ENCODE data around the gene TRPM1. TPM values are rescaled to one million over a fixed set of nuclear protein-coding genes. Genes with fewer than 3 reads are reported as not detected.

TRPM1 gene
- total RNA-seq, 4 donors from 2014 or later = not detected

- Histone ChIP-seq H3K27me3 (no peaks in the 10 kb centered on the region), H3K9me3 (no peaks in the 10 kb centered on the region), H3K4me3 (peak overlapping the region; percentile 80 to 99 (median 87)), H3K36me3 (peaks cover 0 to 8% (median 3%) of the 10 kb centered on the region in 4 donors), H3K27ac (replicated peaks in 1 of 4) (peak overlapping the region; percentile 91 to 96 (median 93)), H3K4me1 (peaks cover 21 to 43% (median 40%) of the 10 kb centered on the region in 4 donors)
- intact Hi-C loops (cut with DNase I) = loop anchor here (10.0 kb wide), 1 partner anchor 502 kb away; no protein-coding TSS in a partner anchor
- TF ChIP-seq CTCF (IDR thresholded peaks at IDR 0.05) = no peak
- DNase-seq (ENCODE audit: extremely low spot score) = no peak
- WGBS = 81% methylated on average over 7 of the region's 7 CpGs
These were observed 109.2 kb downstream of the TRPM1 start for GRCh38 chr15:30992249-30992864.

DNA sequence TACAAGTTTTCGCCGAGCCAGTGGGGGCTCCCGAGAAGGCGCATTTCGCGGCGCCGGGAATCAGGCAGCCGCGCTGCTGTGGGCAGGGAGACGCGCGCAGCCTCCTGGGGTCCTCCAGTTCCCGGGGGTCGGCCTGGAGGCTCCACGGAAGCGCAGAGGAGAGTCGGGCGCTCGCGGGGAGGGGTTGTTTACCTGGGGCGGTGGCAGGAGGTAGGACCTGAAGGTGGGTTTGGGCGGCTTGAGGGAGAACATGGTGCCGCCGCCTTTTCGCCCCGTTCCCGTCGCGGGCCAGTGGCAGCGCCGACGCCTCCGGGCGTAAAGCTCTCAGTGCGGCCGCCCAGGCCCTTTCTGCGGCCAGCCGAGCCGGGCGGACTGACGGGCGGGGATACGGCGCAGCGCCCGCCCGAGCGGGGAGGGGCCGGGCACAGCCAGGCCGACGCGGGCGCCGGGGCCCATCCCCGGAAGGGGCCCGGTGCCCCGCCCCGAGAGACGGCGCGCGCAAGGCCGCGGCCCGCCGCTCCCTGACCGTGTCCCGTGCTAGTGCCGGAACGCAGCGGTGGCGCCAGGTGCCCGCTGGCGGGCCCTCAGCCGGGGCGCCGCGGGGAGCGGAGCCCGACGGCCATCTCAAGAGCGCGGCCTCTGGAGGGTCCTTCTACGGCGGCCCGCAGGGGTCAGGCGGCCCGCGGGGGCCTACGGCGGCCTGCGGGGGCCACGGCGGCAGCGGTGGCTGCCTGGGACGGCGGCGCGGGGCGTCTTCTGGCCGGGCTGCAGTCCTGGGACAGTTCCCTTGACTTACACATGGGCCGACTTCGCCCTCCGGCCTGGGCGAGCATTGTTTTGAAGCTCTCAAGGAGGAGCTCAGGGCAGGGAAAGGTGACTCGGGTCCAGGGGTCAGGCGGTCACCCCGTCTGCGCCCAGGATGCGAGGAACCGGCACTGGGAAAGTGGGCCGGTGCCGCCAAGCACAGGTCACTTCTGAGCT is 110.0 kb downstream of the TRPM1 start, which contains the start of gene MTMR10:
Gene MTMR10 (minus strand): TSS at position 374 of the 981 bp plus-strand sequence. CDS start 122 bp downstream, at position 252.
- DNase-seq (ENCODE audit: extremely low spot score) = no peak
- Histone ChIP-seq H3K27ac (replicated peaks in 1 of 4) (peak within 1 kb of the TSS; percentile 91 to 96 (median 93)), H3K9me3 (no peaks in the 10 kb centered on the region), H3K4me3 (peak within 1 kb of the TSS; percentile 80 to 99 (median 87)), H3K4me1 (peaks cover 24 to 48% (median 44%) of the 10 kb centered on the region in 4 donors), H3K36me3 (peaks cover 0 to 10% (median 3%) of the 10 kb centered on the region in 4 donors), H3K27me3 (no peaks in the 10 kb centered on the region)
- intact Hi-C loops (cut with DNase I) = loop anchor here (10.0 kb wide), 1 partner anchor 503 kb away; no protein-coding TSS in a partner anchor
- peak; percentile 58 to 84 for TF ChIP-seq POLR2AphosphoS5 (IDR thresholded peaks at IDR 0.05)
- TF ChIP-seq EP300 (IDR thresholded peaks at IDR 0.05) = no peak
- TF ChIP-seq POLR2A (IDR thresholded peaks at IDR 0.05; ENCODE audit: low read depth) = peak; percentile 36
- WGBS = 2% methylated on average over 22 of the region's 114 CpGs

DNA sequence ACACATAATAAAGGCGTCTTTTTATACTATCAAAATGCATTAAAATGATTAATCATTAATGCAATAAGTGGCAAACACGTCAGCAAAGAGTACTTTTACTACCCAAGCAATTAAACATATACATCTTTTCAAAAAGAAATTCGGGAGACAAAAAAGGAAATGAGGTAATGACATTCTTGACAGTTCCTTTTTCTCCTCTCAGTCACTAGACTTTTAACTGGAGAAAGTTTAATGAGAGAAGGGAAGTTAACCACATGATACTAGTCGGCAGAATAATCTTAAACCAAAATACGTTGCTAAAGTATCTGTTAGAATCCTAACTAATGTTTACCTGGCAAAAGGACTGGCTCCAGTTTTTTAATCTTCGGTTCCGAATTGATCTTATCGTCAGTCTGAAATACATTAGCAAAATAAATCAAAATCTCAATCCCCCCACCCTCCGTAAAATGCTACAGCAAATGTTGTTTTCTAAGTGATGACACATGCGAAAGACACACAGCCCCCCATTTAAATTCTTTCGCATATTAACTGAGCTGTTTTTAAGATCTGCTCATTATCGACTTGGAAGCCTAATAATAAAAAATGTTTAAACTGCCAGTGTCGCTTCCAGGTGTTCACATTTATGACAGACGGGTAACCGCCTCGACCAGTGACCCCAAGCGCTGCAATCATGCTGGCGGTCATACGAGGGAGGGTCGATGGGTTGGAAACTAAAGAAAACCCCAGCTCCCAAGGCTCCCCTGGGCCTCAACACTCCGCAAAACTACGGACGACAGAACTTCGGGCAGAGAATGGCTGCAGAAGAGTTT is 110.9 kb downstream of the TRPM1 start:
- H3K4me3 ChIP-seq = peak overlapping the region; percentile 80 to 99 (median 87)
- H3K27ac ChIP-seq (replicated peaks in 1 of 4) = peak overlapping the region; percentile 91 to 96 (median 93)
- H3K36me3 ChIP-seq = peaks cover 0 to 15% (median 5%) of the 10 kb centered on the region in 4 donors
- H3K9me3 ChIP-seq = no peaks in the 10 kb centered on the region
- H3K4me1 ChIP-seq = peaks cover 30 to 56% (median 52%) of the 10 kb centered on the region in 4 donors
- 3% methylated on average over 21 of the region's 24 CpGs for WGBS
- TF ChIP-seq POLR2A (IDR thresholded peaks at IDR 0.05; ENCODE audit: low read depth) = no peak
- no peak for TF ChIP-seq CTCF (IDR thresholded peaks at IDR 0.05)
- no peak for TF ChIP-seq EP300 (IDR thresholded peaks at IDR 0.05)
- TF ChIP-seq POLR2AphosphoS5 (IDR thresholded peaks at IDR 0.05) = no peak
- no peak for DNase-seq (ENCODE audit: extremely low spot score)
- no peaks in the 10 kb centered on the region for H3K27me3 ChIP-seq
- intact Hi-C loops (cut with DNase I) = loop anchor here (10.0 kb wide), 1 partner anchor 504 kb away; no protein-coding TSS in a partner anchor

DNA sequence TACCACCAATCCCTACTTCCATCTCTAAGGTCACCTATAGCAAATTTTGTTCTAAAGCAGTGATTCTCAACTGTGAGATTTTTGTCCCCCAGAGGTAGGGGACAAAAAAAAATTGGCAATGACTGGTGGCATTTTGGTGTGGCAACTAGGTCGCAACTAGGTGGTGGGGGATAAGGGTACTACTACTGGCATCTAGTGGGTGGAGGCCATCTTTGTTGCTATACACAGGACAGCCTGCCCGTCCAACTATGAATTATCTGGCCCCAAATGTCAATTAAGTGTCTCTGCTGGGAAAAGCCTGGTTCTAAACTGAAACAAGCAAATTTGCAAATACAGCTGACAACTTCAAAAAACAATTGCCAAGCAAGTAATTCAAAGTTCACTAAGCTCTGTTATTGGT is 111.5 kb downstream of the TRPM1 start:
- peak overlapping the region; percentile 80 to 99 (median 87) for H3K4me3 ChIP-seq
- 61% methylated on average over 2 of the region's 2 CpGs for WGBS
- H3K36me3 ChIP-seq = peaks cover 0 to 18% (median 5%) of the 10 kb centered on the region in 4 donors
- H3K27me3 ChIP-seq = no peaks in the 10 kb centered on the region
- H3K27ac ChIP-seq (replicated peaks in 1 of 4) = peak overlapping the region in 3 of 4 donors; percentile 26 to 95 (median 91)
- H3K9me3 ChIP-seq = no peaks in the 10 kb centered on the region
- no peak for TF ChIP-seq EP300 (IDR thresholded peaks at IDR 0.05)
- TF ChIP-seq POLR2AphosphoS5 (IDR thresholded peaks at IDR 0.05) = no peak
- no peak for TF ChIP-seq CTCF (IDR thresholded peaks at IDR 0.05)
- TF ChIP-seq POLR2A (IDR thresholded peaks at IDR 0.05; ENCODE audit: low read depth) = no peak
- intact Hi-C loops (cut with DNase I) = loop anchor here (10.0 kb wide), 1 partner anchor 505 kb away; no protein-coding TSS in a partner anchor
- H3K4me1 ChIP-seq = peaks cover 36 to 62% (median 58%) of the 10 kb centered on the region in 4 donors
- no peak for DNase-seq (ENCODE audit: extremely low spot score)
